Stimulated activated memory B cell treated with anti-CD40 and anti-IgM and Interleukin-4, amounts not matched to agents 10 μg/mL and 1 μg/mL and 100 μg/mL, for 72 hours (primary cell): ENCODE data around the gene CRB2.

Source experiments
- ATAC-seq: fragments of 150-1000 bp; cut with Tn5 transposase; 2 replicates; pipeline ENCODE4 v1.10.0; 2021
- H3K27ac Mint-ChIP-seq: one replicate; pipeline ENCODE4 v1.8.0; 2022; ENCODE audit warnings: mild to moderate bottlenecking, mixed read lengths
- H3K27me3 Mint-ChIP-seq: one replicate; pipeline ENCODE4 v1.8.0; 2022; ENCODE audit warnings: mixed read lengths
- H3K36me3 Mint-ChIP-seq: one replicate; pipeline ENCODE4 v1.8.0; 2022; ENCODE audit warnings: mixed read lengths
- H3K4me1 Mint-ChIP-seq: one replicate; pipeline ENCODE4 v1.8.0; 2022; ENCODE audit warnings: mixed read lengths
- H3K4me3 Mint-ChIP-seq: one replicate; pipeline ENCODE4 v1.8.0; 2022; ENCODE audit warnings: mild to moderate bottlenecking, moderate library complexity, mixed read lengths
- H3K9me3 Mint-ChIP-seq: one replicate; pipeline ENCODE4 v1.8.0; 2022; ENCODE audit warnings: mixed read lengths

Gene CRB2

GRCh38 chr9:123406691-123407216 lies 50.8 kb downstream of the CRB2 start:
- no peak for ATAC-seq

GRCh38 chr9:123407217-123407851 lies 51.3 kb downstream of the CRB2 start:
- Mint-ChIP-seq H3K27ac (no peak overlapping the region), H3K36me3 (peaks cover 14% of the 10 kb centered on the region), H3K4me1 (no peaks in the 10 kb centered on the region), H3K27me3 (no peaks in the 10 kb centered on the region), H3K4me3 (no peak overlapping the region), H3K9me3 (no peaks in the 10 kb centered on the region)
- ATAC-seq, result no peak

More at GRCh38 chr9:123406691-123407216, 50.8 kb downstream of the CRB2 start:
- H3K27me3 Mint-ChIP-seq, result no peaks in the 10 kb centered on the region
- H3K27ac Mint-ChIP-seq, result no peak overlapping the region
- no peaks in the 10 kb centered on the region for H3K4me1 Mint-ChIP-seq
- H3K36me3 Mint-ChIP-seq, result peaks cover 14% of the 10 kb centered on the region
- no peak overlapping the region for H3K4me3 Mint-ChIP-seq
- H3K9me3 Mint-ChIP-seq, result no peaks in the 10 kb centered on the region

GRCh38 chr9:123408313-123409262 lies 52.6 kb downstream of the CRB2 start:
- Mint-ChIP-seq H3K4me3 (no peak overlapping the region), H3K27ac (no peak overlapping the region), H3K36me3 (peaks cover 14% of the 10 kb centered on the region), H3K9me3 (no peaks in the 10 kb centered on the region), H3K4me1 (no peaks in the 10 kb centered on the region), H3K27me3 (no peaks in the 10 kb centered on the region)
- ATAC-seq, result no peak

DNA sequence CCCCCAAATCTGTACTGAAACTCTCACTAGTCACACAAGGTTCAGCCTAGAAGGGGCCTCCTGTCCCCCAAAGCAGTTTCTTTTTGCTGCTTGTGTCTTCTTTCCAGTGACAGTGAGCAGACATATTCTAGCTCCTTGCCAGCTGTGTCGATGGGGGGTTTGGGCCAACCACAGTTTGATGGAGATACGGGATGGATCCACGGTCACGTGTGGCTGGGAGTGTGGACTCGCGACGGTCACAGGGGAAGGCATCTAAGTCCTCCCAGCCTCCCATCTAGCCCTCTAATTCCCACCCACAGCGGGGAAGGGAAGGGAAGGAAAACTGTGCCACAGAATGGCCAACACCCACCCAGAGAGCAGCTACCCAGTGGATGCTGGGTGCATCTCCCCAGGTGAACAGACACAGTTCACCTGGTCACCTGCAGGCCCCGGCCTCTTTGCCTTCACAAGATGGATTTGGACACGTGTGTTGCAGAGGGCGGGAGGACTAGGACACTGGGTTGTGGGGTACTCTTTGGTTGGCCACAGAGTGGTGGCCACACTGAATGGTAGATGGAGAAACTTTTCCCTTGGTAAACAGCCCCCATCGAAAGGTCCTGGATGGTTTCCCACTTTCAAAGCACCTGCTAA lies 54.4 kb downstream of the CRB2 start:
- Mint-ChIP-seq H3K27me3 (no peaks in the 10 kb centered on the region), H3K4me3 (no peak overlapping the region), H3K36me3 (peaks cover 14% of the 10 kb centered on the region), H3K27ac (no peak overlapping the region), H3K9me3 (no peaks in the 10 kb centered on the region), H3K4me1 (no peaks in the 10 kb centered on the region)
- ATAC-seq, result no peak

DNA sequence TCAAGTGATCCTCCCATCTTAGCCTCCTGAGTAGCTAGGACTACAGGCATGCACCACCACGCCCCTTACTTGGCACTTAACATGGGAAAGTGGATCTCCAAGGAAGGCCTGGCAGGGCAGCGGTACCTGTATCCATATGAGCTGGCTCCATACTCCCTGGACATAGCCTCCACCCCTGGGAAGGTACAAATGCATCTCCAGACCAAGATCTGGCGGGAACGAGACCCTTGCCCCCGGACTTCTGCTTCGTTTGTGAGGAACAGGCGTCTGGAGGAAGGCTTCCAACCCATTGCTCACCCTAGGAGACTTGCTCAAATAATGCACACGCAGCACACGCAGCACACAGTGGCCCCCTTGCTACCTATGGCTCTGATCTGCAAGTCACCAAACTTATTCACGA lies 55.2 kb downstream of the CRB2 start:
- H3K9me3 Mint-ChIP-seq, result no peaks in the 10 kb centered on the region
- no peaks in the 10 kb centered on the region for H3K4me1 Mint-ChIP-seq
- H3K27me3 Mint-ChIP-seq, result no peaks in the 10 kb centered on the region
- no peak for ATAC-seq
- no peak overlapping the region for H3K27ac Mint-ChIP-seq
- H3K36me3 Mint-ChIP-seq, result peaks cover 19% of the 10 kb centered on the region
- H3K4me3 Mint-ChIP-seq, result no peak overlapping the region

DNA sequence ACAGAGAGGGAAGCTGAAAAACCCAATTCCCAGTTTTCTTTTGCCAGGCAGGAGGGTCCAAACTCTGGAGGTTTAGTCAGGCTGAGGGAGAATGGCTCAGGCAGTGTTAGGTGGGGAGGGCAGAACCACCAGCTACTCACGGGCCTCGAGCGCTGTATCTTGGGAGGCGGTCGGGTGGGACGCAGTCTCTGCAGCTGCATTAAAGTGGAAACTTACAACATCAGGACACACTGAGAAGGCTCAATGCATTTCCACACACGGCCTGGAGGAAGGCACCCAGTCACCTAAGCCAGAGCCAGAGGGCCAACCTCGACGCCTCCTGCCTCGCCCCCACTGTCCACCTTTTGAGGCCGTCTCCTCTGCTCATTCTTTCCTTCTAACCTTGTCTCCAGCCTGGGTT lies 55.6 kb downstream of the CRB2 start:
- no peaks in the 10 kb centered on the region for H3K9me3 Mint-ChIP-seq
- ATAC-seq, result no peak
- H3K27me3 Mint-ChIP-seq, result no peaks in the 10 kb centered on the region
- no peaks in the 10 kb centered on the region for H3K4me1 Mint-ChIP-seq
- H3K4me3 Mint-ChIP-seq, result no peak overlapping the region
- H3K27ac Mint-ChIP-seq, result no peak overlapping the region
- H3K36me3 Mint-ChIP-seq, result peaks cover 21% of the 10 kb centered on the region

DNA sequence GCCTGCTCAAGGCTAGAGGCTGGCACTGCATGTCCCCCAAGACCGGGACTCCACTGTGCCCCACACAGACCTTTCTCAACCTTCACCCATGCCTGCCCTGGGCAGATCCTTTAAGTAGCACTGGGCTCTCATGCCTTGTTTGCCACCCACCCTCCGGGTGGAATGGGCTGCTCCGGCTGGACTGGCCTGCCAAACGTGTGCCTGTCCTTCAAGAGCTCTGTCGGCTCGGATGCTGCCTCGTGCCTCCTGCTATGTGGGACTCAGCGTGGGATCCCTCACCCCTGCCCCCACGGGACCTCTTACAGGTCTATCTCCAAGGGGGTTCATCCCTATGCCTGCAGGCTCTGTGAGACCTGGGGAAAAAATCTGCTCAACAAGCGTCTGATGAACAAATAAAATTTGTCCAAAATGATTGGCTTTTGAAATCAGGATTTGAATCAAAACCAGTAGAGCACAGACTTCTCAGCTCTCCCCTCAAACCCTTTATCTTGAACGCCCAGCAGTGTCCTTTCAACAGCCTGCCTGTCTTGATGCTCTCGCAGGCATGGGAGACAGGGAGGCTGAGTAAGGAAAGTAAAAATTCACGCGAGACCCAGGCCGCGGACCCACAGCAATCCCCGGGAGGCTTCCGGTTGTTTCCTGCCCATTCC lies 56.3 kb downstream of the CRB2 start:
- no peaks in the 10 kb centered on the region for H3K27me3 Mint-ChIP-seq
- no peaks in the 10 kb centered on the region for H3K4me1 Mint-ChIP-seq
- no peak for ATAC-seq
- no peaks in the 10 kb centered on the region for H3K9me3 Mint-ChIP-seq
- H3K36me3 Mint-ChIP-seq, result peaks cover 15% of the 10 kb centered on the region
- H3K27ac Mint-ChIP-seq, result no peak overlapping the region
- H3K4me3 Mint-ChIP-seq, result no peak overlapping the region

DNA sequence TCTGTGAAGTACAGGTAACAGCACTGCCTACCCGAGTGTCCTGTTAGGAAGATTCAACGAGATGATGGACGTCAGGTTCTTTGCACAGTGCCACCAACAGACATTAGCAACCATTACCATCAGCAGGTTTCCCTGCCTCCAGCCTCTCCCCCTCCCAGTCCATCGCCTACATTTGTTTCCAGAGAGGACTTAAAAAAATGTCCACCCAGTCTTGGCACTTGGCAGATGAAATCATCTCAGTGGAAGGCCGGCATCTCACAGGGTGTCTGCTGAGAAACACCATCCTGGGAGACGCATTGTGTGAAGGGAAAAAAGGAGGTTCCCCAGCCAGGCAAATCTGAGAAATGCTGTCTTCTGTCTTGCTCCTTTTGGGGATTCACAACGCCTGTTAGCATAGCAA lies 58.2 kb downstream of the CRB2 start:
- peaks cover 27% of the 10 kb centered on the region for H3K36me3 Mint-ChIP-seq
- no peak for ATAC-seq
- H3K4me1 Mint-ChIP-seq, result no peaks in the 10 kb centered on the region
- no peaks in the 10 kb centered on the region for H3K27me3 Mint-ChIP-seq
- H3K27ac Mint-ChIP-seq, result no peak overlapping the region
- no peaks in the 10 kb centered on the region for H3K9me3 Mint-ChIP-seq
- no peak overlapping the region for H3K4me3 Mint-ChIP-seq

DNA sequence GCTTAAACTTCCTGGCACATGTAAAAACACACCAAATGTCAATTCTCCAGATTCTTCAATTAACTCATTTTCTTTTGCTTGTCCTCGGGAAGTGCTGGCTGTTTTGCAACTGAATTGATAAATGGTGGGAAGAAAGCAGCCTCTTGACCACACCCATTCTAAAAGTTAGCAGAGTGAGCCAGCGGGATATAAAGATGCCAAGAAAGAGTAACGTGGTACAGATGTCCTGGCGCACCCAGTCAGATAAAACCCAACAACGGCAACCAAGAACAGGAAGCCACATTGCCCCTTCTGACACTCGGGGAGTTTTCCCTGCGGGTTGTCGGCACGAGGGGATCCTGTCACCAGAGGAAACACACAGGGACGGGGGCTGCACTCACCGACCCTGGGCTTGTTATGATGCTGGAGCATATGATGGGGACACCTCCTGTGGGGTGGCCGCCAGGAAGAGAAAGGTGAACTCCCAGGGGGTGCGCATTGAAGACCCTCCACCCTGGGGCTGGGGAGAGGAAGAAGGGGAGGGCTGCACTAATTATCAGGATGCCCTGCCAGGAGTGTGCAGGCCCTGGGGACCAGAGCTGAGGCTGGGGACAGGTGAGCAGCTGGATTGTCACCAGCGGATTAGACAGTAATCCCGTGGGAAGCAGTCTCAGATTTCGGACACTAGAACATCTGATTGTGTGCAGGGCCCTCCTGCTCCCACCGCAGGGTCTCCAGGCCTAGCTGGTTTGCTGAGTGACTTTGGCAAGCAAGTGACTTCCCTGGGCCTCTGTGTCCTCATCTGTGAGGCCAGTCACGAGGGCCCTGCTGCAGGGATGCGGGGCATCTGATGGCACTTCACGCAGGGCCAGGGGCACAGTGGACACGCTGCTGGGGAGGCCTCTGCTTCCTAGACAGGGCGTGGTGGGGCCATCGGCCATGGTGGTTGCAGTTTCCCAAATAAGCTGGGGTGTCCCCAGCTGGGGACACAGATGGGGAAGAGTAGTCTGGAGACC lies 59.2 kb downstream of the CRB2 start:
- H3K27me3 Mint-ChIP-seq, result no peaks in the 10 kb centered on the region
- no peaks in the 10 kb centered on the region for H3K4me1 Mint-ChIP-seq
- no peak for ATAC-seq
- H3K9me3 Mint-ChIP-seq, result no peaks in the 10 kb centered on the region
- peaks cover 34% of the 10 kb centered on the region for H3K36me3 Mint-ChIP-seq
- H3K4me3 Mint-ChIP-seq, result no peak overlapping the region
- no peak overlapping the region for H3K27ac Mint-ChIP-seq

DNA sequence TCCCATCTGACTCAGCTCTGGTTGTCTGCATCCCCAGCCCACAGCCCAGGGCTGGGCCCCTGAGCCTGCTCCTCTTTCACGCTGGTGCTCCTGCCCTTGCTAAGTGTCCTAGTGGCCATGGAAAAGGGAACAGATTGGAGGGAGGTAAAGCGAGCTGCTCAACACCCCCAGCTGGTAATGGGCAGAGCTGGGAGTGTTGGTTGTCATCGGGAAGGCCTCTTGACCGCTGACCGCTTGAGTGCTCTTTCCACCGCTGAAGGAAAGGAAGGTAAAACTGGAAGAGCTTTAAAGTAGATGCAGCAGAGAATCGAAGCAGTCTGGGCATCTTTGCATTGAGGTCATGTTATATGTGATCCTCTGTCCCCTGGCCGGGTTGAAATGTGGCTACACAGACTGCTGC lies 60.2 kb downstream of the CRB2 start:
- no peaks in the 10 kb centered on the region for H3K9me3 Mint-ChIP-seq
- H3K27me3 Mint-ChIP-seq, result no peaks in the 10 kb centered on the region
- H3K4me3 Mint-ChIP-seq, result no peak overlapping the region
- H3K4me1 Mint-ChIP-seq, result no peaks in the 10 kb centered on the region
- peaks cover 35% of the 10 kb centered on the region for H3K36me3 Mint-ChIP-seq
- no peak for ATAC-seq
- H3K27ac Mint-ChIP-seq, result no peak overlapping the region

DNA sequence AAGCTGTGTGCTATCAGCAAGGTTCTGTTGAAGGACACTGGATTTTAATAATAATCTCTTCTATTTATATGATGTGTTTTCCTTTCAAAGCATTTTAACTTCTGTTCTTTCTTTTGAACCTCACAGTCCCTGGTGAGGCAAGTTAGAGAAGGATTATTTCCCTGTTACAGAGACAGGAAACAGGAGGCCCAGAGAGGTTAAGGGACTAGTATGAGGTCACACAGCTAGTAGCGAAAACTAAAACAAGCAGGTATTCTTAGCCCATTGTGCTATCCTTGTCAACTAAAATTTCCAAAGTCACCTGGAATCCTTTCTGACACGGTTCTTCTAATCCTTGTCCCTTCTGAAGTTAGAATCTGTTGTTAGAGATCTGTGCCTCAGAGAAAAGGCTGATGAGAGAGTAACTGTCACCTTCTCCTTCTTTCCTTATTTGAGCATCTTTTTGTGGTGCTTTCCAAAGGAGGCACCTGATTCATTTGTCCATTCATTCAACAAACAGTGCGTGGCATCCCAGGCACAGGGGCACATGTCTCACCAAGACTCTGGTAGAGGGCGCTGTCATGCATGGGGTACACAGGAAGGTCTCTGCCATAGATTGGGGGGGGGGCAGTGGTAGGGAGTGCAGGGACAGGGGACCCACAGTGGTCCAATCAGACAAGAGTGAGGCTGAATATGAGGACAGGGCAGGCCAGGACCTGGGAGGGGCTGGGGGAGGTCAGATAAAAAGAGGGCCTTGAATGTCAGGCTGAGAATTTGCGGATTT lies 61.5 kb downstream of the CRB2 start:
- Mint-ChIP-seq H3K4me1 (no peaks in the 10 kb centered on the region), H3K36me3 (peaks cover 41% of the 10 kb centered on the region), H3K4me3 (no peak overlapping the region), H3K27ac (no peak overlapping the region), H3K9me3 (no peaks in the 10 kb centered on the region), H3K27me3 (no peaks in the 10 kb centered on the region)
- ATAC-seq, result no peak

DNA sequence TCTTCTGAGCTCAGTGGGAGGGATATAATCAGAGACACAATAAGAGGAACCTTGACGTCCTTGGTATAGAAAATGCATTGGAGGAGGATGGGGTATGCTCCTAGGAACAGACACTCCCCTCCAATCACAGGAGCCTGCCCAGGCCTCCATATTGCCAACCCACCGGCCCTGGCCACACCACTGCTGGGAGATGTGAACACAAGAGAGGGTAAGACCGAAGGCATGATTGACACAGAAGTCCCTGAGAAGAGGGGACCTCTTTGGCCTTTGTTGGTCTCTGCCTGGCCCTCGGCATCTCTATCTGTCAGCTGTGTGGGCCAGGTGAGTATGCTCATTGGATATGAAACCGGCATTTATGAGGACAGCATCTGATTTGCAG lies 62.0 kb downstream of the CRB2 start:
- ATAC-seq, result no peak
- no peak overlapping the region for H3K27ac Mint-ChIP-seq
- H3K36me3 Mint-ChIP-seq, result peaks cover 41% of the 10 kb centered on the region
- H3K4me1 Mint-ChIP-seq, result no peaks in the 10 kb centered on the region
- no peak overlapping the region for H3K4me3 Mint-ChIP-seq
- H3K27me3 Mint-ChIP-seq, result no peaks in the 10 kb centered on the region
- H3K9me3 Mint-ChIP-seq, result no peaks in the 10 kb centered on the region

DNA sequence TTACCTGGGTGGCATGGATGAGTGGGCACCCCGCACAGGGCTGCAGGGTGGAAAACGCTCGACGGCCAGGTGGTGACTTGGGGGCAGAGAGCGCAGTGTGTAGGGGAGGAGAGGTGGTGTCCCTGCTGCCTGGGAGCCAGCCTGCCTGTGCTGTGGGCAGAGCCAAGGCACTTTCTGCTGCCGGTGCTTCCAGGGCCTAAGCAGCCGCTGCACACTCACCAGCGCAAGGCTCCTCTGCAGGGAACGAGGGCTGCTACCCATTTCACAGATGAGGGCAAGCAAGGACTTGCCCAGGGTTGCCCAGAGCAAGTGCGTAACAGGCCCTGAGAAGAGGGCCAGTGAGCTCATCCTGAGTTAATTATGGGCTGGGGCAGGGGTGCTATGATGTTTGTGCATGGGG lies 62.5 kb downstream of the CRB2 start:
- no peaks in the 10 kb centered on the region for H3K4me1 Mint-ChIP-seq
- ATAC-seq, result no peak
- H3K27ac Mint-ChIP-seq, result no peak overlapping the region

DNA sequence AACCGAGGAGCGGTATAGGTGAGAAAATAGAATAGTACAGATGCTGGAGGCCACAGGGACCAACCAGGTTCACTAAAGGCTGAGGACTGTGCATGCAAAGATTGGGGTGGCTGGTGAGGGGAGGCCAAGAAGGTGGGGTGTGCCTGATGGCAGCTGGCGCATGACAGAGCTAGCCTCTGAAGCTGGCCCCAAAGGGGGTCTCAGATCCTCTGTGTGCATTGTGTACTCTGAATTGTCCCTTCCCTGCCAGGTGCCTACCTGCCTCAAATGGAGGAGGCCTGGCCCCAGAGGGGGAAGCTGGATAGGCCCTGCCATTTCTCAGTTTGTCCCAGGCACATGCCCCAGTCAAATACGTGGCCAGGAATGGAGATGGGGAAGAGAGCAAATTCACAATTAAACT lies 63.1 kb downstream of the CRB2 start:
- no peak overlapping the region for H3K27ac Mint-ChIP-seq
- no peak overlapping the region for H3K4me3 Mint-ChIP-seq
- no peaks in the 10 kb centered on the region for H3K27me3 Mint-ChIP-seq
- H3K4me1 Mint-ChIP-seq, result no peaks in the 10 kb centered on the region
- ATAC-seq, result no peak
- peaks cover 46% of the 10 kb centered on the region for H3K36me3 Mint-ChIP-seq
- no peaks in the 10 kb centered on the region for H3K9me3 Mint-ChIP-seq

More for the DNA sequence above, 62.5 kb downstream of the CRB2 start:
- H3K9me3 Mint-ChIP-seq, result no peaks in the 10 kb centered on the region
- no peak overlapping the region for H3K4me3 Mint-ChIP-seq
- H3K27me3 Mint-ChIP-seq, result no peaks in the 10 kb centered on the region
- peaks cover 41% of the 10 kb centered on the region for H3K36me3 Mint-ChIP-seq
